ENCODE results near the gene E2F7. TPM values are rescaled to one million over a fixed set of nuclear protein-coding genes. Genes with fewer than 3 reads are reported as not detected.

E2F7 gene
- total and polyA plus RNA-seq, 2 of the 4 experiments (the other 2 are of a cell fraction), result 6.0 to 8.1 TPM

- H4K8ac ChIP-seq (ENCODE audit: low read depth in 2 of 2, low read length in 2 of 2), result no peak overlapping the region
- H3K79me1 ChIP-seq (ENCODE audit: low read depth in 1 of 2, low read length in 2 of 2), result peaks cover 6 to 33% of the 10 kb centered on the region in 2 experiments; a peak in 3 of 4 replicates
- no peak overlapping the region for H2BK120ac ChIP-seq (ENCODE audit: low read depth, low read length)
- ChIA-PET CTCF (interaction anchor here (0.5 to 2.0 kb wide), 13 partner anchors 10 to 940 kb away, joined by 3 to 19 read pairs (median 4); no protein-coding TSS in a partner anchor), POLR2A (ENCODE audit: unreplicated experiment) (no interaction called here)
- no TSS peak for BruUV-seq (replicated peaks)
- no peak overlapping the region for H3K14ac ChIP-seq (replicated peaks; ENCODE audit: low read depth, low read length)
- H4K91ac ChIP-seq (ENCODE audit: insufficient read depth, low read depth, low read length), result no peak overlapping the region
- peak; percentile 70 for DNase-seq
- no peak overlapping the region for H3K4me2 ChIP-seq (ENCODE audit: low read depth, low read length)
- H2AK9ac ChIP-seq (replicated peaks; ENCODE audit: low read depth, low read length, poor library complexity), result no peak overlapping the region
- dilution Hi-C loops (cut with HindIII; ENCODE audit: low sequenced_read_pairs, unreplicated experiment), result no loop called here
- WGBS, 2 experiments (ENCODE audit: extremely low coverage in 2 of 2, insufficient read length in 1 of 2), result no CpG with 5 or more reads among the region's 4 CpGs
- ATAC-seq (ENCODE audit: low read depth), result peak; percentile 80
- no peak overlapping the region for H3K18ac ChIP-seq (ENCODE audit: low read depth, low read length)
- H3K4me3 ChIP-seq (ENCODE audit: insufficient read depth, low read depth, low read length), result no peak overlapping the region
- H3K9me3 ChIP-seq (ENCODE audit: control insufficient read depth, insufficient read depth, low read length), result no peaks in the 10 kb centered on the region
- intact Hi-C loops (cut with micrococcal nuclease), result loop anchor here (5.0 kb wide), 2 partner anchors 272 to 637 kb away; no protein-coding TSS in a partner anchor
- H2AFZ ChIP-seq (replicated peaks; ENCODE audit: low read length, poor library complexity), result no peak overlapping the region
- H2BK5ac ChIP-seq (ENCODE audit: low read depth, low read length, poor library complexity, severe bottlenecking), result no peak overlapping the region
- no peak overlapping the region for H4K5ac ChIP-seq (ENCODE audit: low read depth, low read length)
- no peaks in the 10 kb centered on the region for H3K4me1 ChIP-seq (ENCODE audit: control insufficient read depth, insufficient read depth, low read length)
- H3K27me3 ChIP-seq (ENCODE audit: control insufficient read depth, insufficient read depth, low read length), result no peaks in the 10 kb centered on the region
- no peak overlapping the region for H2AK5ac ChIP-seq (ENCODE audit: low read depth, low read length)
- H3K23ac ChIP-seq (ENCODE audit: low read depth, low read length), result no peak overlapping the region
- no peak overlapping the region for H2BK20ac ChIP-seq (ENCODE audit: low read depth, low read length)
- no peaks in the 10 kb centered on the region for H4K20me1 ChIP-seq (ENCODE audit: insufficient read depth, low read length)
- H3K36me3 ChIP-seq (ENCODE audit: control insufficient read depth, insufficient read depth, low read length), result no peaks in the 10 kb centered on the region; the same call in 1 of the 2 replicates
- in situ Hi-C loops (cut with MboI; ENCODE audit: low sequenced_read_pairs), result loop anchor here (10.0 to 25.0 kb wide), 2 partner anchors 275 to 887 kb away; no protein-coding TSS in a partner anchor
- H3K27ac ChIP-seq (ENCODE audit: insufficient read depth, low read length), result no peak overlapping the region
- TF ChIP-seq BHLHE40 (IDR thresholded peaks at IDR 0.05; ENCODE audit: low read depth, low read length) (peak; percentile 91), CTCF (conservative IDR thresholded peaks at IDR 0.05; ENCODE audit: low read depth, low read length) (peak; percentile 69), MAZ (IDR thresholded peaks at IDR 0.05; ENCODE audit: borderline replicate concordance, low read depth, low read length) (no peak), RAD21 (IDR thresholded peaks at IDR 0.05; ENCODE audit: low read length) (peak; percentile 71), FOS (IDR thresholded peaks at IDR 0.05; ENCODE audit: low read depth, low read length) (no peak), SMC3 (IDR thresholded peaks at IDR 0.05; ENCODE audit: low read depth, low read length) (peak; percentile 70)
- H3K9ac ChIP-seq (ENCODE audit: low read depth, low read length), result no peak overlapping the region
- H2BK15ac ChIP-seq (ENCODE audit: low read depth, low read length), result no peak overlapping the region
- no peaks in the 10 kb centered on the region for H3K9me1 ChIP-seq (ENCODE audit: insufficient read depth, low read length)
- H3K4ac ChIP-seq (ENCODE audit: low read depth, low read length), result no peak overlapping the region
- no peak overlapping the region for H3K56ac ChIP-seq (ENCODE audit: extremely low read depth, insufficient read depth, low read length)
These were observed 15.5 kb downstream of the E2F7 start for GRCh38 chr12:77049767-77050353.

Measured in IMR-90 (cell line).